ENCODE measurements around the gene MORN1. TPM values are rescaled to one million over a fixed set of nuclear protein-coding genes. Genes with fewer than 3 reads are reported as not detected.

The MORN1 gene
- total and polyA plus RNA-seq, 2 of the 8 experiments (the other 6 are each of a cell fraction or from before 2014, with no cell fraction given): 5.0 to 9.1 TPM

DNA sequence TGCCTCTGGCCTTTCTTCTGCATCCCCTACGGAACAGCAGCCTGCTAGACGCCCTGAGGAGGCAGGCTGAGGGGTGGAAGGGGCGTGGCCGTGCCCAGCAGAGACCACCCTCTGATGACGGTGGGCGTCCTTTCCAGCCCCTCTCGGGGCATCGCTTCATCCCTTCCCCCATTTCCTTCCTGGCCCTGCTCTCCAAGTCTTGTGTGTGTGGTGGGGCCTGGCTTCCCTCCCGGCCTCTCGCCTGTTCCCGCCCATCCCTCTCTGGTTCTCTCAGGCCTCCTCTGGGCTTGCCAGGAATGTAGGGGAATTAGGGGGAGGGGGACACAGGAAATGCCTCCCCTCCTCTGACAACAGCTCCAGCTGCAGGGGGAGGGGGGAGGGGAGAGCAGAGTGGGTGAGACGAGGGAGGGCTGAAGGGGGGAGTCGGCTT is 112.1 kb downstream of the MORN1 start (continued):
- TF ChIP-seq RNF2 (IDR thresholded peaks at IDR 0.05; ENCODE audit: borderline replicate concordance, low read depth, low read length, missing control alignments, poor library complexity, severe bottlenecking) (no peak), SUZ12 (IDR thresholded peaks at IDR 0.05; ENCODE audit: low read length) (no peak), CHD1 (IDR thresholded peaks at IDR 0.05; ENCODE audit: low read depth, low read length) (no peak), RAD21 (IDR thresholded peaks at IDR 0.05 in 1 of 2, conservative IDR thresholded peaks at IDR 0.05 in 1 of 2; ENCODE audit: low read depth in 2 of 2, low read length in 2 of 2) (0 out of 4 replicates have a peak, but pooled peaks of 1 of the 2 experiments have one; percentile 2), SAP30 (IDR thresholded peaks at IDR 0.05; ENCODE audit: insufficient read depth, insufficient replicate concordance, low read length) (no peak), BRCA1 (IDR thresholded peaks at IDR 0.05; ENCODE audit: low read depth, low read length) (no peak), CHD2 (IDR thresholded peaks at IDR 0.05; ENCODE audit: low read length) (peak; percentile 45; the same call in 1 of the 2 replicates), CEBPB (IDR thresholded peaks at IDR 0.05; ENCODE audit: low read depth, low read length) (no peak), CBX5 (IDR thresholded peaks at IDR 0.05; ENCODE audit: low read depth, low read length) (no peak), TAF1 (IDR thresholded peaks at IDR 0.05; ENCODE audit: low read depth, low read length) (peak; percentile 43; the same call in 1 of the 2 replicates), SP4 (IDR thresholded peaks at IDR 0.05; ENCODE audit: low read length) (no peak), POLR2AphosphoS5 (IDR thresholded peaks at IDR 0.05; ENCODE audit: low read depth, low read length) (peak; percentile 20; the same call in 1 of the 2 replicates), GABPA (IDR thresholded peaks at IDR 0.05; ENCODE audit: borderline replicate concordance, insufficient read depth, low read length) (peak; percentile 79; the same call in 1 of the 2 replicates), BCL11A (IDR thresholded peaks at IDR 0.05; ENCODE audit: low read depth in 2 of 2, low read length in 2 of 2) (no peak), JUND (IDR thresholded peaks at IDR 0.05; ENCODE audit: low read length) (no peak), USF2 (IDR thresholded peaks at IDR 0.05; ENCODE audit: low read length) (no peak)

All from H1 (cell line).